H1 (cell line): ENCODE results near the gene KRT34.

ENCODE experiments used
- CBX5 ChIP-seq: fragments of 300-800, 300-1000 bp; sonication (generic); IDR thresholded peaks from 2 replicates; pipeline ENCODE4 v1.7.1; 2016; ENCODE audit warnings: antibody characterized with exemption, low read length, low read depth
- CEBPB ChIP-seq: IDR thresholded peaks from 2 replicates; pipeline ENCODE4 v1.6.1; 2012; ENCODE audit warnings: low read depth, low read length
- EZH2 ChIP-seq: fragments of 200-600 bp; sonication (generic); IDR thresholded peaks from 2 replicates; pipeline ENCODE4 v1.7.1; 2012; ENCODE audit warnings: low read depth, mild to moderate bottlenecking, moderate library complexity, low read length, inconsistent platforms; ENCODE audit not compliant: severe bottlenecking
- JUN ChIP-seq: IDR thresholded peaks from 2 replicates; pipeline ENCODE4 v1.6.1; 2011; ENCODE audit warnings: low read depth, mild to moderate bottlenecking, improper control_type of control experiment, low read length
- POLR2A ChIP-seq, 2 experiments: IDR thresholded peaks; 1 replicate in 1 of 2; 2 replicates in 1 of 2; pipeline ENCODE4 v1.6.1; 2011; ENCODE audit warnings: low read depth in 2 of 2, low read length in 2 of 2, mild to moderate bottlenecking in 2 of 2; ENCODE audit errors: control extremely low read depth in 1 of 2
- POLR2AphosphoS5 ChIP-seq: IDR thresholded peaks from 2 replicates; pipeline ENCODE4 v1.6.1; 2011; ENCODE audit warnings: low read depth, low read length
- TAF1 ChIP-seq: IDR thresholded peaks from 2 replicates; pipeline ENCODE4 v1.6.1; 2011; ENCODE audit warnings: mild to moderate bottlenecking, low read depth, low read length
- YY1 ChIP-seq: IDR thresholded peaks from 2 replicates; pipeline ENCODE4 v1.6.1; 2011; ENCODE audit warnings: low read depth, mild to moderate bottlenecking, low read length
- TF ChIP-seq, protein P1 (sequence below), 3 experiments: IDR thresholded peaks; 1 replicate in 2 of 3; 2 replicates in 1 of 3; pipeline versions ENCODE4 v1.5.1 to v1.6.1; 2011; ENCODE audit warnings: low read length in 3 of 3, mild to moderate bottlenecking in 3 of 3, inconsistent platforms in 2 of 3, low read depth in 1 of 3, moderate library complexity in 1 of 3; ENCODE audit not compliant: insufficient read depth in 1 of 3; ENCODE audit errors: control extremely low read depth in 1 of 3
- TF ChIP-seq, protein P2 (sequence below): IDR thresholded peaks from 2 replicates; pipeline ENCODE4 v1.6.1; 2012; ENCODE audit warnings: low read length, inconsistent platforms

DNA sequence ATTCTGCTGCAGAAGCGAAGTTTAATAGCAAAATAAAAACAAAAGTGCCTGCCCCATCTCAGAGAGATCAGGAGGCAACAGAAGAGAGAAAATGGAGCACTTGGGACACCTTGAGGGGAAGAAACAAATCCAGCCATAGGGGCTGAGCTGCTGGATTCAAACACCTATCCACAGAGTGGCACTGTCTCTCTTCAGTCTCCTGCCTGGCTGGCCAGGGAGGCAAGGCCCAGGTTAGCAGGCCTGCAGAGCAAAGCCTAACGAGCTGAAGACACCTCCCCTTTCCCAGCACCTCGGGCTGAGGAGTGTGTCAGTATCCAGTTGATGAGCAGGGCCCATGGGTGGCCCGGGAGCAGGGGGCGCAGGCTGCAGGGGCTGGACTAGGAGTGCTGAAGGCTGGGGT lies 24.1 kb upstream of the KRT34 start:
- TF ChIP-seq, protein P1, sequence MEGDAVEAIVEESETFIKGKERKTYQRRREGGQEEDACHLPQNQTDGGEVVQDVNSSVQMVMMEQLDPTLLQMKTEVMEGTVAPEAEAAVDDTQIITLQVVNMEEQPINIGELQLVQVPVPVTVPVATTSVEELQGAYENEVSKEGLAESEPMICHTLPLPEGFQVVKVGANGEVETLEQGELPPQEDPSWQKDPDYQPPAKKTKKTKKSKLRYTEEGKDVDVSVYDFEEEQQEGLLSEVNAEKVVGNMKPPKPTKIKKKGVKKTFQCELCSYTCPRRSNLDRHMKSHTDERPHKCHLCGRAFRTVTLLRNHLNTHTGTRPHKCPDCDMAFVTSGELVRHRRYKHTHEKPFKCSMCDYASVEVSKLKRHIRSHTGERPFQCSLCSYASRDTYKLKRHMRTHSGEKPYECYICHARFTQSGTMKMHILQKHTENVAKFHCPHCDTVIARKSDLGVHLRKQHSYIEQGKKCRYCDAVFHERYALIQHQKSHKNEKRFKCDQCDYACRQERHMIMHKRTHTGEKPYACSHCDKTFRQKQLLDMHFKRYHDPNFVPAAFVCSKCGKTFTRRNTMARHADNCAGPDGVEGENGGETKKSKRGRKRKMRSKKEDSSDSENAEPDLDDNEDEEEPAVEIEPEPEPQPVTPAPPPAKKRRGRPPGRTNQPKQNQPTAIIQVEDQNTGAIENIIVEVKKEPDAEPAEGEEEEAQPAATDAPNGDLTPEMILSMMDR (IDR thresholded peaks at IDR 0.05; ENCODE audit: control extremely low read depth in 1 of 3, insufficient read depth in 1 of 3, low read depth in 1 of 3, low read length in 3 of 3) = peak in 1 of 3 experiments; percentile 27; a peak in 1 of 4 replicates
- TF ChIP-seq CBX5 (no peak), POLR2AphosphoS5 (no peak), JUN (no peak), TAF1 (no peak), YY1 (no peak), CEBPB (no peak), EZH2 (no peak), POLR2A (IDR thresholded peaks at IDR 0.05; ENCODE audit: control extremely low read depth in 1 of 2, low read depth in 2 of 2, low read length in 2 of 2) (no peak)
- TF ChIP-seq, protein P2, sequence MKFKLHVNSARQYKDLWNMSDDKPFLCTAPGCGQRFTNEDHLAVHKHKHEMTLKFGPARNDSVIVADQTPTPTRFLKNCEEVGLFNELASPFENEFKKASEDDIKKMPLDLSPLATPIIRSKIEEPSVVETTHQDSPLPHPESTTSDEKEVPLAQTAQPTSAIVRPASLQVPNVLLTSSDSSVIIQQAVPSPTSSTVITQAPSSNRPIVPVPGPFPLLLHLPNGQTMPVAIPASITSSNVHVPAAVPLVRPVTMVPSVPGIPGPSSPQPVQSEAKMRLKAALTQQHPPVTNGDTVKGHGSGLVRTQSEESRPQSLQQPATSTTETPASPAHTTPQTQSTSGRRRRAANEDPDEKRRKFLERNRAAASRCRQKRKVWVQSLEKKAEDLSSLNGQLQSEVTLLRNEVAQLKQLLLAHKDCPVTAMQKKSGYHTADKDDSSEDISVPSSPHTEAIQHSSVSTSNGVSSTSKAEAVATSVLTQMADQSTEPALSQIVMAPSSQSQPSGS = no peak
